HCT116 (cell line): ENCODE measurements around the gene KCTD2. TPM values are rescaled to one million over a fixed set of nuclear protein-coding genes. Genes with fewer than 3 reads are reported as not detected.

Experiments used
- ATAC-seq: fragments of 200-7000 bp; cut with Tn5 transposase; 2 replicates; pipeline ENCODE4 v1.9.1; 2020; ENCODE audit warnings: mild to moderate bottlenecking, moderate library complexity
- BruUV-seq: library from RNA; stranded (reverse); fragments of 400-500 nt; replicated peaks from 2 replicates; lab custom pipeline; 2021; lab: Mats Ljungman, UMichigan
- CTCF ChIA-PET: fragments of 300-600 bp; sonication (Branson Sonifier 250); formaldehyde crosslinking; loops from one replicate; lab custom pipeline; 2021; ENCODE audit warnings: antibody characterized with exemption; lab: Charles Lee
- POLR2A ChIA-PET: fragments of 300-600, 350-600 bp; sonication (Branson Sonifier 250); formaldehyde crosslinking; loops from one replicate; lab custom pipeline; 2021; ENCODE audit warnings: antibody characterized with exemption; lab: Charles Lee
- RAD21 ChIA-PET, 2 experiments: fragments of 300-600 bp; sonication (Branson Sonifier 250); formaldehyde crosslinking; loops; one replicate each; lab custom pipeline; 2023; ENCODE audit warnings: low total read pairs in 2 of 2; ENCODE audit not compliant: uncharacterized antibody in 2 of 2, unreplicated experiment in 2 of 2, low non-redundant PET in 1 of 2; lab: Charles Lee
- DNase-seq: peaks from one replicate; pipeline ENCODE4 v3.0.0-alpha.2; 2010; ENCODE audit warnings: low read depth, low spot score
- H2AFZ ChIP-seq: fragments of 200-600 bp; shearing (Covaris generic), sonication (generic); 2 replicates; pipeline ENCODE4 v1.6.1; 2017; ENCODE audit warnings: low read depth, mixed run types, mixed read lengths, antibody characterized with exemption, low read length; ENCODE audit not compliant: poor library complexity, severe bottlenecking
- H3K27ac ChIP-seq: 2 replicates; pipeline ENCODE4 v1.5.1; 2012; ENCODE audit warnings: low read depth, low read length
- H3K27me3 ChIP-seq: fragments of 200-600 bp; sonication (generic); 2 replicates; pipeline ENCODE4 v1.6.1; 2016; ENCODE audit warnings: mixed run types, low read length, mixed read lengths; ENCODE audit not compliant: insufficient read depth
- H3K36me3 ChIP-seq, 2 experiments: fragments of 200-500 bp in 1 of 2; fragments of 200-600 bp in 1 of 2; sonication (Bioruptor generic) in 1 of 2; sonication (generic) in 1 of 2; 2 replicates each; pipeline versions ENCODE4 v1.5.1 to v1.6.1; 2014 to 2016; ENCODE audit warnings: low read length in 2 of 2, inconsistent platforms in 1 of 2, mixed read lengths in 1 of 2, mixed run types in 1 of 2; ENCODE audit not compliant: insufficient read depth in 2 of 2, control insufficient read depth in 1 of 2
- H3K4me1 ChIP-seq, 2 experiments: fragments of 200-600 bp in 1 of 2; sonication (generic) in 1 of 2; 2 replicates each; pipeline versions ENCODE4 v1.5.1 to v1.6.1; 2012 to 2017; ENCODE audit warnings: low read length in 2 of 2, inconsistent platforms in 1 of 2, mild to moderate bottlenecking in 1 of 2, mixed read lengths in 1 of 2, mixed run types in 1 of 2, moderate library complexity in 1 of 2; ENCODE audit not compliant: insufficient read depth in 2 of 2, control insufficient read depth in 1 of 2
- H3K4me2 ChIP-seq: fragments of 200-600 bp; sonication (generic); 2 replicates; pipeline ENCODE4 v1.6.1; 2017; ENCODE audit warnings: mixed run types, low read length, mixed read lengths
- H3K4me3 ChIP-seq, 2 experiments: fragments of 200-600 bp in 1 of 2; sonication (generic) in 1 of 2; replicated peaks in 1 of 2; 2 replicates each; pipeline ENCODE4 v1.5.1; 2011 to 2016; ENCODE audit warnings: low read length in 2 of 2, control low read depth in 1 of 2, low read depth in 1 of 2, mild to moderate bottlenecking in 1 of 2, mixed read lengths in 1 of 2, mixed run types in 1 of 2
- H3K79me2 ChIP-seq: fragments of 200-600 bp; sonication (generic); 2 replicates; pipeline ENCODE4 v1.6.1; 2017; ENCODE audit warnings: mild to moderate bottlenecking, mixed run types, low read length, moderate library complexity, mixed read lengths; ENCODE audit not compliant: insufficient read depth
- H3K9ac ChIP-seq: fragments of 200-600 bp; sonication (generic); 2 replicates; pipeline ENCODE4 v1.6.1; 2016; ENCODE audit warnings: low read length, mixed read lengths
- H3K9me2 ChIP-seq: fragments of 200-600 bp; sonication (generic), shearing (Covaris generic); 2 replicates; pipeline ENCODE4 v1.6.1; 2017; ENCODE audit warnings: mixed run types, mild to moderate bottlenecking, moderate library complexity; ENCODE audit not compliant: insufficient read depth
- H3K9me3 ChIP-seq, 2 experiments: fragments of 200-500 bp in 1 of 2; fragments of 200-600 bp in 1 of 2; sonication (Bioruptor generic) in 1 of 2; sonication (generic) in 1 of 2; 2 replicates each; pipeline ENCODE4 v1.6.1; 2014 to 2017; ENCODE audit warnings: low read length in 2 of 2, mixed read lengths in 2 of 2, inconsistent platforms in 1 of 2, low read depth in 1 of 2, mild to moderate bottlenecking in 1 of 2, mixed run types in 1 of 2, moderate library complexity in 1 of 2; ENCODE audit not compliant: control insufficient read depth in 1 of 2, insufficient read depth in 1 of 2
- H4K20me1 ChIP-seq: fragments of 200-600 bp; sonication (generic), shearing (Covaris generic); 2 replicates; pipeline ENCODE4 v1.6.1; 2017; ENCODE audit warnings: mixed run types, mild to moderate bottlenecking, moderate library complexity; ENCODE audit not compliant: insufficient read depth
- ATF3 ChIP-seq: IDR thresholded peaks from 2 replicates; pipeline ENCODE4 v1.6.1; 2012
- CEBPB ChIP-seq: IDR thresholded peaks from 2 replicates; pipeline ENCODE4 v1.6.1; 2012; ENCODE audit warnings: low read depth
- ELF1 ChIP-seq: IDR thresholded peaks from 2 replicates; pipeline ENCODE4 v1.6.1; 2012; ENCODE audit warnings: low read depth, borderline replicate concordance
- EZH2phosphoT487 ChIP-seq: fragments of 200-600 bp; IDR thresholded peaks from 2 replicates; pipeline ENCODE4 v1.6.1; 2018; ENCODE audit warnings: antibody characterized with exemption, borderline replicate concordance
- FOSL1 ChIP-seq: IDR thresholded peaks from 2 replicates; pipeline ENCODE4 v1.6.1; 2012; ENCODE audit warnings: low read depth
- MAX ChIP-seq: IDR thresholded peaks from 2 replicates; pipeline ENCODE4 v1.6.1; 2012
- POLR2A ChIP-seq: IDR thresholded peaks from 2 replicates; pipeline ENCODE4 v1.7.0; 2011; ENCODE audit warnings: borderline replicate concordance; ENCODE audit not compliant: insufficient read depth, insufficient read length; ENCODE audit errors: extremely low read depth
- POLR2AphosphoS5 ChIP-seq: IDR thresholded peaks from 2 replicates; pipeline ENCODE4 v1.6.1; 2011; ENCODE audit warnings: mild to moderate bottlenecking, low read depth, low read length, moderate library complexity
- SRF ChIP-seq: IDR thresholded peaks from 2 replicates; pipeline ENCODE4 v1.6.1; 2012; ENCODE audit warnings: low read depth
- YY1 ChIP-seq: IDR thresholded peaks from 2 replicates; pipeline ENCODE4 v1.6.1; 2011; ENCODE audit warnings: low read length, low read depth, moderate library complexity, mild to moderate bottlenecking; ENCODE audit not compliant: insufficient replicate concordance; ENCODE audit errors: extremely low read depth
- ZFX ChIP-seq: fragments of 450-650 bp; IDR thresholded peaks from 2 replicates; pipeline ENCODE4 v1.6.1; 2017
- ZNF274 ChIP-seq: fragments of 200-500 bp; sonication (Bioruptor generic); IDR thresholded peaks from 2 replicates; pipeline ENCODE4 v1.6.1; 2014; ENCODE audit warnings: mild to moderate bottlenecking, low read depth, low read length, inconsistent platforms
- intact Hi-C: fragments of 100-400 bp; cut with micrococcal nuclease; formaldehyde crosslinking; loops from 2 replicates; pipeline ENCODE4 v1.10.0; 2022
- total RNA-seq: library from RNA; stranded (reverse); gene quantifications from one replicate; pipeline ENCODE4 v1.2.1, GENCODE V29; 2021; ENCODE audit not compliant: unreplicated experiment
- TF ChIP-seq, protein P1 (sequence below): IDR thresholded peaks from 2 replicates; pipeline ENCODE4 v1.6.1; 2011; ENCODE audit warnings: mild to moderate bottlenecking, low read length, moderate library complexity; ENCODE audit not compliant: insufficient replicate concordance; ENCODE audit errors: extremely low read depth

The KCTD2 gene
- total RNA-seq, 1 experiment from 2014 or later, result 23.3 TPM

DNA sequence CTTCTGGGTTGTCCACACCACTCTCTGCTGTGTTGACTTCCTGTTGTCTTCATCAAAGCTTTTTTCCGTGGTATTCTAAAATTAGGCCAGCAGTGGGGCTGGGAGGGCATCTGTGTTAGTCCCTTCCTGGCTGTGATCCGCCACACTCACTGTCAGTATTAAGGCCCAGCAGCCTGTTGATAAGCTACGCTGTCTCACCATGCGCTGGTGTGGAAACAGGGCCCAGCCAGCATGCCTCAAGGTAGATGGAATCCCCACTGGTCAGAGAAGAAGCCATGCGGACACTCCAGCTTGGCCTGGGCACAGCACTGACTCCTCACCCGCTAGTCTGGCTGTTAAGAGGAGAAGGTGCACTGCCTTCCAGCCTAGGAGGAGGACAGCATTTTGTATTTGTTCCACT lies 48.2 kb upstream of the KCTD2 start (continued):
- TF ChIP-seq, protein P1, sequence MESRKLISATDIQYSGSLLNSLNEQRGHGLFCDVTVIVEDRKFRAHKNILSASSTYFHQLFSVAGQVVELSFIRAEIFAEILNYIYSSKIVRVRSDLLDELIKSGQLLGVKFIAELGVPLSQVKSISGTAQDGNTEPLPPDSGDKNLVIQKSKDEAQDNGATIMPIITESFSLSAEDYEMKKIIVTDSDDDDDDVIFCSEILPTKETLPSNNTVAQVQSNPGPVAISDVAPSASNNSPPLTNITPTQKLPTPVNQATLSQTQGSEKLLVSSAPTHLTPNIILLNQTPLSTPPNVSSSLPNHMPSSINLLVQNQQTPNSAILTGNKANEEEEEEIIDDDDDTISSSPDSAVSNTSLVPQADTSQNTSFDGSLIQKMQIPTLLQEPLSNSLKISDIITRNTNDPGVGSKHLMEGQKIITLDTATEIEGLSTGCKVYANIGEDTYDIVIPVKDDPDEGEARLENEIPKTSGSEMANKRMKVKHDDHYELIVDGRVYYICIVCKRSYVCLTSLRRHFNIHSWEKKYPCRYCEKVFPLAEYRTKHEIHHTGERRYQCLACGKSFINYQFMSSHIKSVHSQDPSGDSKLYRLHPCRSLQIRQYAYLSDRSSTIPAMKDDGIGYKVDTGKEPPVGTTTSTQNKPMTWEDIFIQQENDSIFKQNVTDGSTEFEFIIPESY, result no peak
- TF ChIP-seq SRF, result no peak
- TF ChIP-seq EZH2phosphoT487, result no peak
- TF ChIP-seq MAX, result no peak
- TF ChIP-seq POLR2A, result no peak
- TF ChIP-seq CEBPB, result no peak
- TF ChIP-seq, all 23 proteins: peak for 0

GRCh38 chr17:74999523-74999922 lies 47.5 kb upstream of the KCTD2 start:
- no peaks in the 10 kb centered on the region for H4K20me1 ChIP-seq
- peaks cover 0 to 5% of the 10 kb centered on the region in 2 experiments; a peak in 2 of 4 replicates for H3K4me1 ChIP-seq
- ChIA-PET RAD21 (no interaction called here), CTCF (interaction anchor here (1.5 kb wide), 1 partner anchor 38 kb away, joined by 4 read pairs; no protein-coding TSS in a partner anchor), POLR2A (no interaction called here)
- no peak overlapping the region for H3K9ac ChIP-seq
- no peaks in the 10 kb centered on the region for H3K27me3 ChIP-seq
- ATAC-seq, result no peak
- H3K27ac ChIP-seq, result no peak overlapping the region
- H3K9me2 ChIP-seq, result no peaks in the 10 kb centered on the region
- H3K4me3 ChIP-seq, result no peak overlapping the region
- no peak overlapping the region for H3K4me2 ChIP-seq
- H2AFZ ChIP-seq, result no peak overlapping the region
- H3K79me2 ChIP-seq, result 0 out of 2 replicates have a peak, but pooled peaks cover 4% of the 10 kb centered on the region
- intact Hi-C loops, result no loop called here
- no peak for DNase-seq
- no TSS peak for BruUV-seq
- peaks cover 7 to 21% of the 10 kb centered on the region in 2 experiments; a peak in 2 of 4 replicates for H3K36me3 ChIP-seq
- H3K9me3 ChIP-seq, result no peaks in the 10 kb centered on the region
- TF ChIP-seq ATF3 (no peak), FOSL1 (no peak), POLR2AphosphoS5 (no peak), ZNF274 (no peak), ZFX (no peak), EZH2phosphoT487 (no peak), SRF (no peak), ELF1 (no peak), YY1 (no peak)
- TF ChIP-seq, all 23 proteins: peak for 0
